GM10266 (cell line): ENCODE data around the gene MACROH2A1.
A peak's percentile ranks its signal among the peaks of the same experiment; 100 is the strongest.

Source experiments
- DNase-seq: peaks from one replicate; pipeline ENCODE4 v3.0.0; 2012; ENCODE audit errors: extremely low spot score
- CTCF ChIP-seq: IDR thresholded peaks from 2 replicates; pipeline ENCODE4 v1.5.1; 2012; ENCODE audit warnings: mild to moderate bottlenecking, low read depth; ENCODE audit not compliant: control insufficient read depth, insufficient read depth; ENCODE audit errors: missing control alignments

Gene MACROH2A1

GRCh38 chr5:135340568-135340967, 58.5 kb downstream of the MACROH2A1 start:
- no peak for TF ChIP-seq CTCF
- DNase-seq, result no peak

DNA sequence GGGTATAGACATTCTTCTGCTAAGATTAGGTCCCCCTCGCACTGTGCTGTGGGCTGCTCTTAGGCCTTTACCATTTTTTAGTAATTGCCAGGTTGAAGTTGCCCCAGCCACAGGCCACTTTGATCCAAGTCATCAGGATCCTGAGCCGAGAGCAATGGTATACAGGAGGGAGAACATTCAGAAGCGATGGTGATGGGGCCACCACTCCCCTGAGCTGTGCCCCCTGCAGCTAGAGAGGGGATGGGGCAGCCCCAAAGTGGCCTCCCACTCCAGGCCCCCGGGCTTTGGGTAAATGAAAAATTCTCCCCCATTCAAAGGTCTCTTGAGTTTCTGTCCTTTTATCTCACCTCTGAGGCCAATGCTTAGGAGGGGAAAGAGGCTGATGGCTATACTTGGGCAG, 59.4 kb downstream of the MACROH2A1 start:
- DNase-seq, result no peak
- TF ChIP-seq CTCF, result no peak

- TF ChIP-seq CTCF, result no peak
Measured at GRCh38 chr5:135339189-135339588, 59.8 kb downstream of the MACROH2A1 start.

DNA sequence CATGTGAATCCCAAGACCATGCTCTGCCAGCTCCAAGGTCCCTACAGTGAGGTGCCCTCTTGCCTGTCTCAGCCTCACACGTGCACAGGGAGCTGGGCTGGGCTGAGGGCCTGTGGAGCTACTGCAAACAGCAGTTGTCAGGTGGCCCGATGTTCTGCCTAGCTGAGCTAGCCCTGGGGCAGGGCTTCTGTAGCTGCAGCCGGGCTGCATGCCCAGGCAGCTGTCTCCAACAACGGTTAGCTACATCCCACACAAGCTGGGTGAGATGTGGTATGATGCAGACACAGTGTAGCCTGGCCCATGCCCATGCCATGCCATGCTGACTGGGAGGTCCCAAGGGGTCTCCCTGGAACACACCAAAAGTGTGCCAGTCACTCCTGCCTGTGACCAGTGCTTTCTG, 62.0 kb downstream of the MACROH2A1 start:
- DNase-seq, result no peak
- no peak for TF ChIP-seq CTCF

More at GRCh38 chr5:135339189-135339588, 59.8 kb downstream of the MACROH2A1 start:
- no peak for DNase-seq

- no peak for DNase-seq
Measured at GRCh38 chr5:135335031-135335828, 63.8 kb downstream of the MACROH2A1 start.

DNA sequence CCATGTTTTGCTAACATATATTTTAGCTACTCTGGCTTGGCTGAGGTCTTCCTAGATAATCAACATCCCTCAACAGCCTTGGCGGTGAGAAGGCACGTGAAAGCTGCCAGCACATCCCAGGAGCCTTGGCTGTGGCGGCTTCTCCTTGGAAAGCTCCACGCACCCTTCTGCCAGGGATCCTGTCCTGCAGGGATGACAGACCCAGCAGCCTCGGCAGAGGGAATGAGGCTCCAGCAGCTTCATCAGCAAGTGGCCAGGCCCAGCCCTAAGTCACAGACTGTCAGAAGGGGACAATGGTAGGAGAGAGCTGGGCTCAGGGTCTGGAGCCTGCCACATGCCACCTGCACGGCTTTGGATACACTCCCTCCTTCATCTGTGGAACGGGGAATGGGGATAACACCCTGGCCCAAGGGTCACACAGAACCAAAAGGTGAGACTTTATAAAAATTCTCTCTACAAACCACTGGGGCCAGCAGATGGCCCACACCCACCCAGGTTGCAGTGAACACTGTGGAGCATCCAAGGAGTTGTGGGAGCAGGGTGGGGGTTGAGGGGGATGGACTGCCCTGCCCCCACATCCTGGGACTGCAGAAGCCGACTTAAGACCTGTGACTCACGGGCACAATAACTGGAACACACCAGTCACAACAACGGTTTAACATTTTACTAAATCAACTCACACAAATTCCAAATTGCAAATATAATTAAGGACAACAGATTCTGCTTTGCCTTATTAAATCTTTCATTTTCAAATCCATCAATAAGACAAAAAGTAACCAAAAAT, 65.1 kb downstream of the MACROH2A1 start:
- TF ChIP-seq CTCF, result no peak
- no peak for DNase-seq

More at GRCh38 chr5:135335031-135335828, 63.8 kb downstream of the MACROH2A1 start:
- no peak for TF ChIP-seq CTCF

- DNase-seq, result peak; percentile 66
Measured at GRCh38 chr5:135332519-135333150, 66.4 kb downstream of the MACROH2A1 start.

More at GRCh38 chr5:135332519-135333150, 66.4 kb downstream of the MACROH2A1 start:
- TF ChIP-seq CTCF, result peak; percentile 36
